Activated CD4-positive, alpha-beta T cell treated with anti-CD3 and anti-CD28 coated beads, Interleukin-2, amount 50 U/mL, for 4 hours (primary cell): ENCODE results near the gene TIMM44.

ENCODE experiments used
- DNase-seq, 2 experiments: peaks; one replicate each; pipeline ENCODE4 v3.0.0-alpha.2; 2020

TIMM44 gene

DNA sequence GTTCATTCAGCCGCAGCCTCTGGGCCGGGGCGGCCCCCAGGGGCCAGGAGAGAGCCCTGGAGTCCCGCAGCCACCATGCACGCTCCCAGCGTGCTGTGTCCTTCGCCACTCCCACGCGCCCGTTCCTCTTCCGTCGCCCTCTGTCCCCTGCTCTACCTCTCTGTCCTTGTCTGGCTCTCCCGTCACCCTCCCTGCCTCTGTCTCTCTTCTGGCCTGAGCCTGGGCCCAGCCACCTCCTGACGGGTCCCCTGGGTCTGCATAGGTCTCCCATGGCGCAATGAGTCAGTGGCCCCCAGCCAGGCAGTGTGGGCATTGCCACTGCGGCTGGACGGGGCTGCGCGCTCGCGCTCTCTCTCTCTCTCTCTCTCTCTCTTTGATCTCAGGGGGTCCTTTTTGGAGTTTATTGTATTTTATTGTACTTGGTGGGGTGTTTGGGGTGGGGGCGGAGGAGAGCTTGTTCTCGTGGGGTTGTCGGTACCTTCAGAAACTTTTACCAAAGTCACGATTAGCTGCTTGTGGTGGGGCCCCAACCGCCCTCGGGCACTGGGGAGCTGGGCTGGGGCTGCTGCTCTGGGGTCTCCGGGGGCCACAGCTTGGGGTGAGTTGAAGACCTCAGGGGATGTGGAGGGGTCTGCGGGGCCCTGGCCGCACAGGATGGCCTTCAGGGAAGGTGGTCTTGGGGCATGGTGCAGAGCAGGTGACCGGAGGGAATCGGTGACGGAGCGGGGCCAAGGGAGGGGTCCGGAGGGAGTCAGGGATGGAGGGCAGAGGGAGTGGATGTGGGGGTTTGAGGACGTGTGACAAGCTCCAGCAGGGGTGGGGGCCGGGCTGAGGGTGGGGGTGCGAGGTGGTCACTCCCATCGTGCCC is 30.5 kb downstream of the TIMM44 start:
- DNase-seq, result no peak

DNA sequence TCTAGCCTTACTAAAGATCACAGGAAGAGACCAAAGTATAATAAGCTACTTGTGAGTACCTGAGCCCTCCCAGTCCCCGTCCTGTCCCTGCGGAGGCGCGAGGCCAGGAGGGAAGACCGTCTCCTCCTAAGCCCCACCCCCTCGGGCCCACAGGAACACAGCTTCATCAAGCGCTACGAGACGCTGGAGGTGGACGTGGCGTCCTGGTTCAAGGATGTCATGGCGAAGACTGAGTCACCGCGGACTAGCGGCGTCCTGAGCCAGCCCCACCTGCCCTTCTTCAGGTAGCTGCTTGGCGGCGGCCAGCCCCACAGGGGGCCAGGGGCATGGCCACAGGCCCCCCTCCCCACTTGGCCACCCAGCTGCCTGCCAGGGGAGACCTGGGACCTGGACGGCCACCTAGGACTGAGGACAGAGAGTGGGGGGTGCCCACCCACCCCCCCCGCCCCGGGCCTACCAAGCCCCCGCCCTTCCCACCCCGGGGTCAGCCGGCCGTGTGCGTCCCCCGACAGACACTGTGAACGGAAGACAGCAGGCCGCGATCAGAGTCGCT is 31.2 kb downstream of the TIMM44 start:
- DNase-seq, result no peak

DNA sequence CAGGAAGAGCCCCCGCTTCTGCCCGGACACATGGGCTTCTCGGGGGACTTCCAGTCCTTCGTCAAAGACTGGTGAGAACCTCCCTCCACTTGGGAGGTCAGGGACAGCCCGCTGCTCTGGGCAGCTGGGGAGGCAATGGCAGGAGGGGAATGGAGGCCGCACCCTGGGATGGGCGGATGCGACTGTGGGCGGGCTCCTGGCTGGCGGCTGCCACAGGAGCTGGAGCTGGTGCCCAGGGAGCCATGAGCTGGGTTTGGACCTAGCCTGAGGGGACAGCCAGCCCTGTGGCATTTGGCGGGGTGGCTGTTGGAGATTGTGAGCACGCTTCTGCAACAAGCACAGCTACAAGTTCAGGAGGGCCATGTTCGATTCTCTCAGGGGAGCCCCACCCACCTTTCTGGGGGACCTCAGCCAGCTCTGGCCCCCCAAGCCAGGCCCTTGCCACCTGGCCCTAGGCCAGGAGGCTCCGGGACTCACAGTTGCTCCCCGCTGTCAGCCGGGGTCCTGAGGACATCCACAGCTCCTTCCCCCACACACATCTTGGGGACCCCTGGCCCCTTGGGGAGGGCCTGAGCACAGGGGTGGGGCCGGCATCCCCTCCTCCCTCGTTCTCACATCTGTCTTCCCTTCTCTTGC is 31.8 kb downstream of the TIMM44 start:
- DNase-seq, result no peak

GRCh38 chr19:7910321-7911161 is 32.9 kb downstream of the TIMM44 start:
- DNase-seq, result no peak

DNA sequence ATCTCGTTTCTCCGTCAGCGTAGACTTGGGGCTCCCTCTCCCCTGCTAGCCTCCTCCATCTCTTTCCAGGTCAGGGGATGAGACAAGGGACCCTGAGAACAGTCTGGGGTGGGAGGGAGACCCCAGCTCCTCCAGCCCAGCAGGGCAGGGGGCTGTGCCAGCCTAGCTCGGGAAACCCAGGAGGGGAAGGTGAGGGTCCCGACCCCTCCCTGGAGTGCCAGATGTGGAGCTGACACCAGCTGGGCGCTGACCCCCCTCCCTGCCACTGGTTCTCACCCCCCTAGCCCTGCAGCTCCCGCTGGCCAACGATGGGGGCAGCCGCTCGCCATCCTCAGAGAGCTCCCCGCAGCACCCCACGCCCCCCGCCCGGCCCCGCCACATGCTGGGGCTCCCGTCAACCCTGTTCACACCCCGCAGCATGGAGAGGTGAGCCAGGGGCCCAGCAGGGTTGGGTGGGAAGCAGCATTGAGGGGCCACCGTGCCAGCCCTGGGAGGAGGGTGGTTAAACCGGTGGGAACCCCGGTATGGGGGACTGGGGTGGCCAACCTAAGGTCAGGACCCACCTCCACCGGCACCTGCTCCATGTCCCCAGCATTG is 33.9 kb downstream of the TIMM44 start:
- DNase-seq, result no peak

DNA sequence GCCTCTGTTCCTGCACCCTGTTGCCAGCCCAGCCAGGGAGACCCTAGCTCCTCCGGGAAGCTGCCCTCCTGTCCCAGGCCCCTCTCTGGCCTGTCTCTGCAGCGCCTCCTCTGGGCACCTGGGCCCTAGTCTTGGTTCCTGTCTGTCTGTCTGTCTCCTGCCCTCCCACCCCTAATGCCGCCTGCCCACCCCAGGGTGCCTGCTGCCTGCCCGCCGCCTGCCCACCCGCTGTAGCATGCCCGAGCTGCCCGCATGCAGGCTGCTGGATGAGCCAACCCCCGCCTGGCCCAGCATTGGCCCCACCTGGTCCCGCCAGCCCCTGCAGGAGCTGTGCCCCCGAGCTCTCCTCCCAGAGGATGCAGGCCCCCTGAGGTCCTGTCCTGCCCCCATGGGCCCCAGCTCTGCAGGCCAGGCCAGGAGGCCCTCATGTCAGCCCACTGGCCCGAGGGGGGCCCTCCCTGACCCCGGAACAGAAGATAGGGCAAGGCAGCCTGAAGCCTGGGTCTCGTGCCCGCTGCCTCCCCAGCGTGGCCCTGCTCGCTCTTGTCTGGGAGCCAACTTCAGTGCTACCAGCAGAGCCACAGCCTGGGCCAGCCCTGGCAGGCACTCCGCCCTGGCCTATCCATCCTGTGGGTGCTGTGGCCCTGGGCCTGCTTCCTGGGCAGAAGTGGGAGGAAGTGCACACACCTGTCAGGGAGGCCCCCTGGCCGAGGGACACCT is 34.6 kb downstream of the TIMM44 start:
- DNase-seq, result no peak

- no peak for DNase-seq
Observed at GRCh38 chr19:7908078-7908699, 35.3 kb downstream of the TIMM44 start.

- no peak for DNase-seq
Observed at GRCh38 chr19:7907544-7907943, 35.9 kb downstream of the TIMM44 start.

DNA sequence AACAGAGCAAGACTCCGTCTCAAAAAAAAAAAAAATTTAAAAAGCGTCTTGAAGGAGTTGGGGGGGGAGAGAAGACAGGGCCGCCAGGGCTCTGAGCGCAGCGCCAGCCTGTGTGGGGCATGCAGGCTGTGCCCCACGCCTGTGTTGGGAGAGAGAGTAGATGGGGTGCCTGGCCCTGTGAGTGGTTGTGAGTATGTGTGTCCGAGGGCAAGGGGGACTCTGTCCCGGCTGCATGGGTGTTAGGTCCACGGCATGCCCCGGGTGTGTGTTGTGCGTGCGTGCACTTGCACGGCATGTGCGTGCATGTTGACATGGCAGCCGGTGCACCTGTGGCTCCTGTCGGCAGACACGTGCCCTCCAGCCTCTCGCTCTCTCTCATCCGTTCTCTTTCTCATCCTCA is 36.3 kb downstream of the TIMM44 start:
- no peak for DNase-seq

- no peak for DNase-seq
Observed at GRCh38 chr19:7905859-7906258, 37.6 kb downstream of the TIMM44 start.

DNA sequence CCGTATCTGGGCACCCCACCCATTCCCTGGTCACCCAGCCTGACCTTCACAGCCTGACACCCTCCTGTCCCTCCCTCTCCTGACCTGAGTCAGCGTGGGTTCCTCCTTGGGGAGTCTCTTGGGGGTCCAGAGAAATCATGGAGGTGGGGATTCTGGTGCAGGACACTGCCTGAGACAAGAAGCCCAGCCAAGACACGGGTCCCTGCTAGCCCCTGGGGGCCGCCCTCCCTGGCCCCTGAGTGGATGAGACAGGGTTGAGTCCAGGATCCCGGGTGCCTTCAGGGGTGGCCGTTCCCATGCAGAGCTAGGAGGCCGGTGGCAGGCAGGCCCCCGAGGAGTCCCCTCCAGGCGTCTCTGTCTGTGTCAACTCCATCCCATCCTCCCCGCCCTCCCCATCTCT is 38.2 kb downstream of the TIMM44 start:
- no peak for DNase-seq

DNA sequence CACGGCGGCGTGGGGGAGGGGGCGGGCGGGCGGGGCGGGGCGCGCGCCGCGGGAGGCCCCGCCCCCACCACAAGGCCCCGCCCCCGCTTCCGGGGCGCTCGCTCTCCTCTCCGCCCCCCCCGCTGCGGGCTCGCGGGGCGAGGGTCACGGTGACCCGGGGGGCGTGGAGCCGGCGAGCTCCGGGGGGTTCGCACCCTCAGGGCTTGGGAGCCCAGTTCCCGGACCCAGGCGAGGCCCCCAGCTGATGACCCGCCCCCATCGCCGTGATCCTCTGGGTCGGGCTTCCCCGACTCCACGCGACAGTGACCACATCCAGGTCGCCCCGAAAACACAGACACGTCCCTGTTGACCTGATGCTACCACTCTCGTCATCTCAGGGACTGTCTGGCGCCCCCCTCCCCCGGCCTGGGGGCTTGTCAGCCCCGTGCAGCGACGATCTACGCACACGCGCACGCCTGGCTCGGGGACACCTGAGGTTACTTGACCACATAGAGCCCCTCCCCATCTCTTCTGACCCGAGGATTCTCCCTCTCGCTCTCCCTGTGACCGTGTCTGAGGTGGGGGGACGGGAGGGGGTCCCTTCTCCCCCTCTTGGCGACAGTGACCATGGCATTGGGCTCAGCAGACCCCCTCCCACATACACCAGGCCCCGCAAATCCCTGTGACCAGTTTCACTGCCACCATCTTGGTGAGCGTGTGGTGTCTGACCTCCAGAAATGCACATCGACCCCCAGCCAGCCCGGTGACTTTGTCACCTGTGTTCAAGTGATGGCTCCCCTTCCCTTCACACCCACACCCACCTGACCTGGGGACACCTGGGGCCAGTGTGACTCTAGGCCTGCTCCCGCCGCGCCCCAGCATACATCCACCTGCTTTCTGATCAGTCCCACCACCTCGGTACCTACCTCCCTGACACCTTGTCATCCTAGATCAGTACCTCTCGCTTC is 39.1 kb downstream of the TIMM44 start:
- DNase-seq, result peak in 1 of 2 experiments; percentile 45

- peak; percentile 100 for DNase-seq
Observed at GRCh38 chr19:7903244-7904073, 40.0 kb downstream of the TIMM44 start, which contains the start of gene MAP2K7. Gene MAP2K7, plus strand, starts transcription at chr19:7903877. Its CDS starts 68 bp downstream, at chr19:7903945.

DNA sequence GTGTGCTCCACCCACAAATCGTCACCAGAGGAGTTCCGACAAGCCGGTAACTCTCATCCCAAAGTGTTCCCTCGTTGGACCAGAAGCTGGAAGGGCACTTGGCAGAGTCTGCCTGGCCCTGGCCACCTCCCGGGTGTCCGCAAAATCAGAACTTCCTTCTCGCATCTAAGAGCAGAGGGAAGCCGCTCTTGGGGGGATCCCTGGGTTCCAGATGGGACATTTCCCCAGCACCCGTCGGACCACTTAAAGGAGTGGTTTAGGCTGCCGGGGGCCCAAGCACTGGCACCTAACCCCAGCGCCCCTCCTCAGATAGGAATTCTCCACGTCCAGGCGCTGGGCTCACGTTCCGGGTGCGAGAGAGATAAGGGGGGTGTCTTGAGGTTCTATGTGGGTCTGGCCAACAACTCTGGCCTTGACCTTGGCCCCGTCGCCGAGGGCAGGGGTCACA is 40.6 kb downstream of the TIMM44 start:
- no peak for DNase-seq

- no peak for DNase-seq
Observed at GRCh38 chr19:7901337-7901736, 42.1 kb downstream of the TIMM44 start.

GRCh38 chr19:7900931-7901330 is 42.5 kb downstream of the TIMM44 start:
- DNase-seq, result no peak

DNA sequence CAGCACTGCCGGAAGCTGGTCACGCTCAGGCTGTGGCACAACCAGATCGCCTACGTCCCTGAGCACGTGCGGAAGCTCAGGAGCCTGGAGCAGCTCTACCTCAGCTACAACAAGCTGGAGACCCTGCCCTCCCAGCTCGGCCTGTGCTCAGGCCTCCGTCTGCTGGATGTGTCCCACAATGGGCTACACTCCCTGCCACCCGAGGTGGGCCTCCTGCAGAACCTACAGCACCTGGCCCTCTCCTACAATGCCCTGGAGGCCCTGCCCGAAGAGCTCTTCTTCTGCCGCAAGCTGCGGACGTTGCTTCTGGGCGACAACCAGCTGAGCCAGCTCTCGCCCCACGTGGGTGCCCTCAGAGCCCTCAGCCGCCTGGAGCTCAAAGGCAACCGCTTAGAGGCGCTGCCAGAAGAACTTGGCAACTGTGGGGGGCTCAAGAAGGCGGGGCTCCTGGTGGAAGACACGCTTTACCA is 43.0 kb downstream of the TIMM44 start:
- no peak for DNase-seq

DNA sequence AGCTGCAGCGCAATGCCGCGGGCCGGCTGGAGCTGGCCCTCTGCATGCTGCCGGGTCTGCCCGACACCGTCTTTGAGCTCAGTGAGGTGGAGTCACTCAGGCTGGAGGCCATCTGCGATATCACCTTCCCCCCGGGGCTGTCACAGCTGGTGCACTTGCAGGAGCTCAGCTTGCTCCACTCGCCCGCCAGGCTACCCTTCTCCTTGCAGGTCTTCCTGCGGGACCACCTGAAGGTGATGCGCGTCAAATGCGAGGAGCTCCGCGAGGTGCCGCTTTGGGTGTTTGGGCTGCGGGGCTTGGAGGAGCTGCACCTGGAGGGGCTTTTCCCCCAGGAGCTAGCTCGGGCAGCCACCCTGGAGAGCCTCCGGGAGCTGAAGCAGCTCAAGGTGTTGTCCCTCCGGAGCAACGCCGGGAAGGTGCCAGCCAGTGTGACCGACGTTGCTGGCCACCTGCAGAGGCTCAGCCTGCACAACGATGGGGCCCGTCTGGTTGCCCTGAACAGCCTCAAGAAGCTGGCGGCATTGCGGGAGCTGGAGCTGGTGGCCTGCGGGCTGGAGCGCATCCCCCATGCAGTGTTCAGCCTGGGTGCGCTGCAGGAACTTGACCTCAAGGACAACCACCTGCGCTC is 43.6 kb downstream of the TIMM44 start:
- no peak for DNase-seq

- no peak for DNase-seq
Observed at GRCh38 chr19:7898967-7899366, 44.5 kb downstream of the TIMM44 start.
